H9 (cell line): ENCODE measurements around the gene HBG2. TPM values are rescaled to one million over a fixed set of nuclear protein-coding genes. Genes with fewer than 3 reads are reported as not detected.
"Not testable (repeated sequence)": the region's sequence is repeated elsewhere in the genome, so short reads cannot be mapped to it uniquely, and the experiment has no call there.

Source experiments
- DNase-seq: peaks from one replicate; pipeline ENCODE4 v3.0.0-alpha.2; 2017
- H2AFZ ChIP-seq: one replicate; pipeline ENCODE4 v1.6.1; 2013; ENCODE audit warnings: mild to moderate bottlenecking, low read length, control low read depth, moderate library complexity
- H2AK5ac ChIP-seq: 2 replicates; pipeline ENCODE4 v1.6.1; 2013; ENCODE audit warnings: low read length, control low read depth, mixed read lengths; ENCODE audit not compliant: insufficient read length
- H2BK120ac ChIP-seq: one replicate; pipeline ENCODE4 v1.6.1; 2013; ENCODE audit warnings: low read depth, mild to moderate bottlenecking, low read length, control low read depth, inconsistent platforms; ENCODE audit not compliant: poor library complexity, severe bottlenecking
- H2BK12ac ChIP-seq: 2 replicates; pipeline ENCODE4 v1.6.1; 2013; ENCODE audit warnings: low read length, control low read depth, mixed read lengths, low read depth; ENCODE audit not compliant: insufficient read length
- H2BK15ac ChIP-seq: 2 replicates; pipeline ENCODE4 v1.6.1; 2013; ENCODE audit warnings: low read depth, low read length, control low read depth
- H2BK20ac ChIP-seq: one replicate; pipeline ENCODE4 v1.6.1; 2013; ENCODE audit warnings: low read depth, mild to moderate bottlenecking, low read length, control low read depth, inconsistent platforms; ENCODE audit not compliant: poor library complexity, severe bottlenecking
- H2BK5ac ChIP-seq: 2 replicates; pipeline ENCODE4 v1.6.1; 2013; ENCODE audit warnings: low read length, control low read depth, mixed read lengths; ENCODE audit not compliant: insufficient read length
- H3K14ac ChIP-seq: 2 replicates; pipeline ENCODE4 v1.6.1; 2013; ENCODE audit warnings: low read length, control low read depth; ENCODE audit not compliant: insufficient read depth
- H3K18ac ChIP-seq: 2 replicates; pipeline ENCODE4 v1.6.1; 2013; ENCODE audit warnings: low read depth, mild to moderate bottlenecking, mixed read lengths, low read length, control low read depth; ENCODE audit not compliant: insufficient read length
- H3K23ac ChIP-seq: 2 replicates; pipeline ENCODE4 v1.6.1; 2013; ENCODE audit warnings: low read length, control low read depth, mixed read lengths, low read depth; ENCODE audit not compliant: insufficient read length
- H3K23me2 ChIP-seq: 2 replicates; pipeline ENCODE4 v1.6.1; 2013; ENCODE audit warnings: low read depth, mild to moderate bottlenecking, mixed read lengths, low read length, control low read depth; ENCODE audit not compliant: insufficient read length, poor library complexity, severe bottlenecking
- H3K27ac ChIP-seq: 2 replicates; pipeline ENCODE4 v1.5.1; 2013; ENCODE audit warnings: low read length, control low read depth, mixed read lengths, low read depth; ENCODE audit not compliant: insufficient read length
- H3K27me3 ChIP-seq: 2 replicates; pipeline ENCODE4 v1.6.1; 2013; ENCODE audit warnings: low read length, control low read depth, inconsistent platforms; ENCODE audit not compliant: insufficient read depth
- H3K4ac ChIP-seq: 2 replicates; pipeline ENCODE4 v1.6.1; 2013; ENCODE audit warnings: low read depth, mild to moderate bottlenecking, control low read depth, inconsistent platforms, low read length, moderate library complexity
- H3K4me1 ChIP-seq: 2 replicates; pipeline ENCODE4 v1.6.1; 2013; ENCODE audit warnings: low read length, control low read depth, inconsistent platforms; ENCODE audit not compliant: insufficient read depth
- H3K4me2 ChIP-seq: 2 replicates; pipeline ENCODE4 v1.6.1; 2013; ENCODE audit warnings: low read length, control low read depth, mixed read lengths; ENCODE audit not compliant: insufficient read length, insufficient read depth
- H3K56ac ChIP-seq: 2 replicates; pipeline ENCODE4 v1.6.1; 2013; ENCODE audit warnings: low read depth, mild to moderate bottlenecking, mixed read lengths, low read length, control low read depth; ENCODE audit not compliant: insufficient read length
- H3K79me1 ChIP-seq: 2 replicates; pipeline ENCODE4 v1.6.1; 2013; ENCODE audit warnings: low read depth, mild to moderate bottlenecking, moderate library complexity, low read length, control low read depth, inconsistent platforms; ENCODE audit not compliant: insufficient read depth, poor library complexity, severe bottlenecking
- H3K79me2 ChIP-seq: 2 replicates; pipeline ENCODE4 v1.6.1; 2013; ENCODE audit warnings: low read length, control low read depth, inconsistent platforms; ENCODE audit not compliant: insufficient read depth
- H3K9ac ChIP-seq: 2 replicates; pipeline ENCODE4 v1.6.1; 2013; ENCODE audit warnings: low read length, control low read depth, mixed read lengths; ENCODE audit not compliant: insufficient read length; ENCODE audit errors: extremely low read depth
- H3K9me3 ChIP-seq: one replicate; pipeline ENCODE4 v1.6.1; 2013; ENCODE audit warnings: low read depth, low read length, inconsistent platforms; ENCODE audit not compliant: control insufficient read depth
- H3T11ph ChIP-seq: one replicate; pipeline ENCODE4 v1.6.1; 2013; ENCODE audit warnings: mild to moderate bottlenecking, low read length, control low read depth, inconsistent platforms
- H4K20me1 ChIP-seq: one replicate; pipeline ENCODE4 v1.6.1; 2013; ENCODE audit not compliant: control insufficient read depth, insufficient read length, insufficient read depth
- H4K5ac ChIP-seq: 2 replicates; pipeline ENCODE4 v1.6.1; 2013; ENCODE audit warnings: low read depth, mild to moderate bottlenecking, mixed read lengths, low read length, control low read depth; ENCODE audit not compliant: insufficient read length
- H4K8ac ChIP-seq: replicated peaks from 2 replicates; pipeline ENCODE4 v1.6.1; 2013; ENCODE audit warnings: low read length, control low read depth, mixed read lengths, low read depth; ENCODE audit not compliant: insufficient read length
- H4K91ac ChIP-seq: 2 replicates; pipeline ENCODE4 v1.6.1; 2013; ENCODE audit warnings: low read depth, mild to moderate bottlenecking, moderate library complexity, mixed read lengths, low read length, control low read depth; ENCODE audit not compliant: insufficient read length
- H3K27ac Mint-ChIP-seq, 3 experiments: 2 replicates in 2 of 3; 3 replicates in 1 of 3; pipeline ENCODE4 v1.8.0; 2020 to 2021; ENCODE audit warnings: mixed read lengths in 3 of 3, mild to moderate bottlenecking in 1 of 3, moderate library complexity in 1 of 3
- H3K27me3 Mint-ChIP-seq: 2 replicates; pipeline ENCODE4 v1.8.0; 2021; ENCODE audit warnings: low read depth, mild to moderate bottlenecking, moderate library complexity, mixed read lengths
- H3K36me3 Mint-ChIP-seq, 3 experiments: 2 replicates in 2 of 3; 3 replicates in 1 of 3; pipeline ENCODE4 v1.8.0; 2020 to 2021; ENCODE audit warnings: low read depth in 3 of 3, mixed read lengths in 3 of 3; ENCODE audit not compliant: insufficient read depth in 1 of 3
- H3K4me1 Mint-ChIP-seq, 2 experiments: 2 replicates each; pipeline ENCODE4 v1.8.0; 2020; ENCODE audit warnings: mixed read lengths in 2 of 2
- H3K4me3 Mint-ChIP-seq, 2 experiments: 2 replicates in 1 of 2; 3 replicates in 1 of 2; pipeline ENCODE4 v1.8.0; 2020 to 2021; ENCODE audit warnings: mild to moderate bottlenecking in 2 of 2, mixed read lengths in 2 of 2, moderate library complexity in 1 of 2
- H3K9me3 Mint-ChIP-seq, 2 experiments: 2 replicates in 1 of 2; 3 replicates in 1 of 2; pipeline ENCODE4 v1.8.0; 2020; ENCODE audit warnings: mild to moderate bottlenecking in 2 of 2, mixed read lengths in 2 of 2, moderate library complexity in 1 of 2
- WGBS: extraction: QIAGEN DNeasy Blood & Tissue Kit; methylation state at CpG from one replicate; pipeline ENCODE4 v1.1.7; 2013; ENCODE audit warnings: missing lambda C conversion rate, low lambda C conversion rate, mixed read lengths; ENCODE audit not compliant: insufficient read length; ENCODE audit errors: extremely low coverage; 5-methylcytosine and 5-hydroxymethylcytosine counted together
- long read RNA-seq: library from polyadenylated mRNA; unstranded; transcript quantifications from one replicate; pipeline ENCODE4 v2.0.0, GENCODE V29; 2020
- total RNA-seq: library from RNA; stranded (reverse); gene quantifications from 2 replicates; pipeline ENCODE4 v1.2.1, GENCODE V29; 2021

HBG2 gene
- not detected in 2 replicates for total RNA-seq
- long read RNA-seq, result 0 reads

DNA sequence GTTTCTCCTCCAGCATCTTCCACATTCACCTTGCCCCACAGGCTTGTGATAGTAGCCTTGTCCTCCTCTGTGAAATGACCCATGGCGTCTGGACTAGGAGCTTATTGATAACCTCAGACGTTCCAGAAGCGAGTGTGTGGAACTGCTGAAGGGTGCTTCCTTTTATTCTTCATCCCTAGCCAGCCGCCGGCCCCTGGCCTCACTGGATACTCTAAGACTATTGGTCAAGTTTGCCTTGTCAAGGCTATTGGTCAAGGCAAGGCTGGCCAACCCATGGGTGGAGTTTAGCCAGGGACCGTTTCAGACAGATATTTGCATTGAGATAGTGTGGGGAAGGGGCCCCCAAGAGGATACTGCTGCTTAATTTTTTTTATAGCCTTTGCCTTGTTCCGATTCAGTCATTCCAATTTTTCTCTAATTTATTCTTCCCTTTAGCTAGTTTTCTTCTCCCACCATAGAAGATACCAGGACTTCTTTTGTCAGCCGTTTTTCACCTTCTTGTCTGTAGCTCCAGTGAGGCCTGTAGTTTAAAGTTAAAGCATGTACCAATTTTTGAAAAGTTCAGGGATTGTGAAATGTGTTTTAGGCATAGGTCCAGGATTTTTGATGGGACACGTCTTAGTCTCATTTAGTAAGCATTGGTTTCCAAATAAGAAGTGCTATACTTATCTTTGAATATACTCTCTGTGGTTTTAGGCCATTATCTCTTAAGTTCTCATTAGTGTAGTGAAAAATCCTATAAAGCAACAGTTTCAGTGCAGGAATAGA, at the start of gene HBG2:
Gene HBG2 (minus strand): TSS at position 136 of the 768 bp plus-strand sequence. CDS start 53 bp downstream, at position 83.
- not testable (repeated sequence) for H3K23me2 ChIP-seq
- WGBS, result no CpG with 5 or more reads among the region's 9 CpGs

More for the DNA sequence above, at the start of gene HBG2:
- H3T11ph ChIP-seq, H3K4ac ChIP-seq, H3K9ac ChIP-seq, H2AK5ac ChIP-seq, H2BK120ac ChIP-seq, H3K27me3 ChIP-seq, H4K91ac ChIP-seq, H3K4me2 ChIP-seq, H4K5ac ChIP-seq, H2AFZ ChIP-seq, H3K23ac ChIP-seq, H4K8ac ChIP-seq, H3K18ac ChIP-seq, H3K27ac ChIP-seq, H3K79me1 ChIP-seq, H3K79me2 ChIP-seq, H4K20me1 ChIP-seq, H2BK15ac ChIP-seq, H3K4me1 ChIP-seq, DNase-seq, H2BK12ac ChIP-seq, H2BK20ac ChIP-seq, H2BK5ac ChIP-seq, H3K27ac Mint-ChIP-seq, H3K9me3 ChIP-seq, H3K14ac ChIP-seq, H3K56ac ChIP-seq, H3K4me3 Mint-ChIP-seq: not testable (repeated sequence)
- Mint-ChIP-seq H3K9me3 (peaks cover 9 to 12% of the 10 kb centered on the region in 2 experiments), H3K27me3 (peaks cover 40% of the 10 kb centered on the region), H3K36me3 (peaks cover 0 to 10% (median 0%) of the 10 kb centered on the region in 3 experiments; a peak in 3 of 7 replicates), H3K4me1 (peaks cover 29 to 30% of the 10 kb centered on the region in 2 experiments)
